Measurements from ENCODE around the gene SREBF2. TPM values are rescaled to one million over a fixed set of nuclear protein-coding genes. Genes with fewer than 3 reads are reported as not detected.
A peak's percentile ranks its signal among the peaks of the same experiment; 100 is the strongest.
"Not testable (repeated sequence)": the region's sequence is repeated elsewhere in the genome, so short reads cannot be mapped to it uniquely, and the experiment has no call there.

SREBF2 gene
- total RNA-seq, 1 experiment from 2014 or later: 103 TPM

GRCh38 chr22:41934284-41935014, 101.5 kb downstream of the SREBF2 start:
- Histone ChIP-seq H3K27ac (no peak overlapping the region), H3K36me3 (peaks cover 19% of the 10 kb centered on the region; the same call in 1 of the 2 replicates), H3K9me3 (replicated peaks) (no peaks in the 10 kb centered on the region)

GRCh38 chr22:41935015-41935351, 102.1 kb downstream of the SREBF2 start:
- Histone ChIP-seq H3K9me3 (replicated peaks) (no peaks in the 10 kb centered on the region), H3K4me3 (no peak overlapping the region), H3K36me3 (peaks cover 21% of the 10 kb centered on the region), H3K27ac (no peak overlapping the region), H3K27me3 (no peaks in the 10 kb centered on the region), H3K4me1 (no peaks in the 10 kb centered on the region)
- DNase-seq: no peak

More at GRCh38 chr22:41934284-41935014, 101.5 kb downstream of the SREBF2 start:
- DNase-seq: no peak
- Histone ChIP-seq H3K27me3 (no peaks in the 10 kb centered on the region), H3K4me1 (no peaks in the 10 kb centered on the region), H3K4me3 (no peak overlapping the region)

- H3K27ac ChIP-seq: no peak overlapping the region
- no peaks in the 10 kb centered on the region for H3K27me3 ChIP-seq
- no peak overlapping the region for H3K4me3 ChIP-seq
- peaks cover 26% of the 10 kb centered on the region for H3K36me3 ChIP-seq
- H3K9me3 ChIP-seq (replicated peaks): no peaks in the 10 kb centered on the region
- H3K4me1 ChIP-seq: no peaks in the 10 kb centered on the region
- no peak for DNase-seq
Measured at GRCh38 chr22:41935509-41935908, 102.6 kb downstream of the SREBF2 start.

- H3K4me3 ChIP-seq: no peak overlapping the region
- DNase-seq: no peak
- H3K27ac ChIP-seq: no peak overlapping the region
- peaks cover 37% of the 10 kb centered on the region for H3K36me3 ChIP-seq
- no peaks in the 10 kb centered on the region for H3K27me3 ChIP-seq
- no peaks in the 10 kb centered on the region for H3K4me1 ChIP-seq
- no peaks in the 10 kb centered on the region for H3K9me3 ChIP-seq (replicated peaks)
Measured at GRCh38 chr22:41936894-41937169, 103.9 kb downstream of the SREBF2 start.

- H3K4me1 ChIP-seq: no peaks in the 10 kb centered on the region
- no peaks in the 10 kb centered on the region for H3K27me3 ChIP-seq
- H3K9me3 ChIP-seq (replicated peaks): no peaks in the 10 kb centered on the region
- no peak overlapping the region for H3K27ac ChIP-seq
- peaks cover 60% of the 10 kb centered on the region for H3K36me3 ChIP-seq
- H3K4me3 ChIP-seq: no peak overlapping the region
- DNase-seq: no peak
Measured at GRCh38 chr22:41939981-41940831, 107.3 kb downstream of the SREBF2 start.

GRCh38 chr22:41940832-41941765, 108.2 kb downstream of the SREBF2 start:
- Histone ChIP-seq H3K4me1 (no peaks in the 10 kb centered on the region), H3K36me3 (peaks cover 61% of the 10 kb centered on the region), H3K27ac (no peak overlapping the region), H3K4me3 (no peak overlapping the region), H3K9me3 (replicated peaks) (no peaks in the 10 kb centered on the region), H3K27me3 (no peaks in the 10 kb centered on the region)
- DNase-seq: peak; percentile 69 to 84

- Histone ChIP-seq H3K27ac (no peak overlapping the region), H3K4me1 (no peaks in the 10 kb centered on the region), H3K27me3 (no peaks in the 10 kb centered on the region), H3K9me3 (replicated peaks) (no peaks in the 10 kb centered on the region), H3K36me3 (peaks cover 44% of the 10 kb centered on the region), H3K4me3 (no peak overlapping the region)
- DNase-seq: no peak
Measured at GRCh38 chr22:41943661-41944209, 110.8 kb downstream of the SREBF2 start.

GRCh38 chr22:41946629-41947423, 113.9 kb downstream of the SREBF2 start, which contains the start of gene CENPM:
Gene CENPM (minus strand): TSS chr22:41947152. CDS start chr22:41947076, 76 bp downstream.
- Histone ChIP-seq H3K4me1 (no peaks in the 10 kb centered on the region), H3K27ac (peak within 1 kb of the TSS; percentile 92)

GRCh38 chr22:41947424-41948080, 114.6 kb downstream of the SREBF2 start:
- H3K36me3 ChIP-seq: peaks cover 20% of the 10 kb centered on the region
- peak overlapping the region; percentile 83 for H3K4me3 ChIP-seq
- H3K9me3 ChIP-seq (replicated peaks): no peaks in the 10 kb centered on the region
- H3K27ac ChIP-seq: peak overlapping the region; percentile 92
- H3K27me3 ChIP-seq: no peaks in the 10 kb centered on the region
- no peak for DNase-seq
- H3K4me1 ChIP-seq: no peaks in the 10 kb centered on the region

More at GRCh38 chr22:41946629-41947423, 113.9 kb downstream of the SREBF2 start, which contains the start of gene CENPM:
- peak; percentile 97 for DNase-seq
- Histone ChIP-seq H3K36me3 (peaks cover 24% of the 10 kb centered on the region), H3K9me3 (replicated peaks) (no peaks in the 10 kb centered on the region), H3K27me3 (no peaks in the 10 kb centered on the region), H3K4me3 (peak within 1 kb of the TSS; percentile 83)

GRCh38 chr22:41948142-41948541, 115.2 kb downstream of the SREBF2 start:
- Histone ChIP-seq H3K4me1 (no peaks in the 10 kb centered on the region), H3K27ac (no peak overlapping the region), H3K9me3 (replicated peaks) (no peaks in the 10 kb centered on the region), H3K4me3 (no peak overlapping the region), H3K27me3 (no peaks in the 10 kb centered on the region), H3K36me3 (peaks cover 20% of the 10 kb centered on the region)
- DNase-seq: no peak

- H3K4me3 ChIP-seq; H3K9me3 ChIP-seq (replicated peaks); H3K27me3 ChIP-seq; H3K4me1 ChIP-seq; H3K27ac ChIP-seq; DNase-seq: not testable (repeated sequence)
- H3K36me3 ChIP-seq: peaks cover 13% of the 10 kb centered on the region
Measured at GRCh38 chr22:41948928-41949296, 116.0 kb downstream of the SREBF2 start.

GRCh38 chr22:41949297-41949965, 116.5 kb downstream of the SREBF2 start:
- Histone ChIP-seq H3K4me1 (no peaks in the 10 kb centered on the region), H3K27ac (no peak overlapping the region), H3K27me3 (no peaks in the 10 kb centered on the region), H3K4me3 (no peak overlapping the region), H3K9me3 (replicated peaks) (no peaks in the 10 kb centered on the region), H3K36me3 (peaks cover 8% of the 10 kb centered on the region)
- no peak for DNase-seq

GRCh38 chr22:41951898-41952474, 119.1 kb downstream of the SREBF2 start, which contains the start of gene SMIM45:
Gene SMIM45 (plus strand): TSS chr22:41952150.
- DNase-seq: no peak
- Histone ChIP-seq H3K4me3 (no peak within 1 kb of the TSS), H3K27ac (no peak within 1 kb of the TSS), H3K9me3 (replicated peaks) (no peaks in the 10 kb centered on the region), H3K27me3 (no peaks in the 10 kb centered on the region), H3K36me3 (no peaks in the 10 kb centered on the region), H3K4me1 (no peaks in the 10 kb centered on the region)

Data from SJCRH30 (cell line).